DND-41 (cell line): ENCODE measurements around the gene RBM20.

ENCODE experiments used
- ATAC-seq: fragments of 200-7000 bp; cut with Tn5 transposase; 3 replicates; pipeline ENCODE4 v1.9.1; 2021; ENCODE audit warnings: low read depth; ENCODE audit not compliant: insufficient read depth
- DNase-seq: peaks from one replicate; pipeline ENCODE4 v3.0.0-alpha.2; 2020
- H2AFZ ChIP-seq: 2 replicates; pipeline ENCODE4 v1.6.0; 2012; ENCODE audit warnings: low read depth, low read length
- H3K27ac ChIP-seq: 2 replicates; pipeline ENCODE4 v1.5.1; 2012; ENCODE audit warnings: low read length, inconsistent platforms
- H3K27me3 ChIP-seq: fragments of 200-600 bp; sonication (generic); 2 replicates; pipeline ENCODE4 v1.6.0; 2012; ENCODE audit warnings: low read length, mild to moderate bottlenecking, inconsistent platforms; ENCODE audit not compliant: insufficient read depth, poor library complexity
- H3K36me3 ChIP-seq: 2 replicates; pipeline ENCODE4 v1.5.1; 2012; ENCODE audit warnings: low read length, inconsistent platforms; ENCODE audit not compliant: insufficient read depth
- H3K4me1 ChIP-seq: 2 replicates; pipeline ENCODE4 v1.5.1; 2012; ENCODE audit warnings: mild to moderate bottlenecking, low read length; ENCODE audit not compliant: insufficient read depth
- H3K4me2 ChIP-seq: 2 replicates; pipeline ENCODE4 v1.6.0; 2012; ENCODE audit warnings: mild to moderate bottlenecking, moderate library complexity, low read length, inconsistent platforms; ENCODE audit not compliant: insufficient read depth
- H3K4me3 ChIP-seq, 2 experiments: fragments of 200-600 bp in 1 of 2; shearing (Covaris generic) in 1 of 2; 2 replicates each; pipeline ENCODE4 v1.5.1; 2012 to 2016; ENCODE audit warnings: inconsistent platforms in 2 of 2, low read length in 2 of 2, mild to moderate bottlenecking in 2 of 2, low read depth in 1 of 2, moderate library complexity in 1 of 2
- H3K79me2 ChIP-seq: 2 replicates; pipeline ENCODE4 v1.6.0; 2012; ENCODE audit warnings: low read length, inconsistent platforms; ENCODE audit not compliant: insufficient read depth
- H3K9ac ChIP-seq: 2 replicates; pipeline ENCODE4 v1.6.0; 2012; ENCODE audit warnings: low read depth, mild to moderate bottlenecking, inconsistent platforms, low read length, moderate library complexity
- H3K9me3 ChIP-seq: 2 replicates; pipeline ENCODE4 v1.5.1; 2012; ENCODE audit warnings: low read length, moderate library complexity, mild to moderate bottlenecking, inconsistent platforms; ENCODE audit not compliant: insufficient read depth, severe bottlenecking
- H4K20me1 ChIP-seq: 2 replicates; pipeline ENCODE4 v1.6.0; 2012; ENCODE audit warnings: low read length; ENCODE audit not compliant: insufficient read depth
- CTCF ChIP-seq: IDR thresholded peaks from 2 replicates; pipeline ENCODE4 v1.5.1; 2012; ENCODE audit warnings: borderline replicate concordance, low read length, moderate library complexity, mild to moderate bottlenecking; ENCODE audit not compliant: poor library complexity, severe bottlenecking; ENCODE audit errors: extremely low read depth
- EZH2 ChIP-seq: IDR thresholded peaks from 3 replicates; pipeline ENCODE4 v1.6.1; 2012; ENCODE audit warnings: borderline replicate concordance, low read depth, mild to moderate bottlenecking, moderate library complexity, low read length, inconsistent platforms; ENCODE audit not compliant: severe bottlenecking

Gene RBM20

GRCh38 chr10:110778211-110778610, 134.1 kb downstream of the RBM20 start:
- H3K36me3 ChIP-seq = no peaks in the 10 kb centered on the region
- no peak overlapping the region for H3K27ac ChIP-seq
- no peaks in the 10 kb centered on the region for H3K4me1 ChIP-seq
- no peaks in the 10 kb centered on the region for H3K9me3 ChIP-seq
- no peak for TF ChIP-seq EZH2
- no peak for TF ChIP-seq CTCF
- DNase-seq (no peak), ATAC-seq (no peak)
- H3K27me3 ChIP-seq = peaks cover 5% of the 10 kb centered on the region
- no peak overlapping the region for H3K4me2 ChIP-seq
- H3K79me2 ChIP-seq = no peaks in the 10 kb centered on the region
- no peak overlapping the region for H3K9ac ChIP-seq
- H3K4me3 ChIP-seq = no peak overlapping the region
- H4K20me1 ChIP-seq = no peaks in the 10 kb centered on the region
- H2AFZ ChIP-seq = no peak overlapping the region

GRCh38 chr10:110779489-110779888, 135.4 kb downstream of the RBM20 start:
- no peaks in the 10 kb centered on the region for H3K9me3 ChIP-seq
- no peak overlapping the region for H2AFZ ChIP-seq
- TF ChIP-seq EZH2 (no peak), CTCF (no peak)
- no peak for ATAC-seq
- no peaks in the 10 kb centered on the region for H3K79me2 ChIP-seq
- H3K36me3 ChIP-seq = no peaks in the 10 kb centered on the region
- no peak overlapping the region for H3K27ac ChIP-seq
- no peaks in the 10 kb centered on the region for H3K4me1 ChIP-seq
- H3K4me3 ChIP-seq = no peak overlapping the region
- no peak for DNase-seq
- peaks cover 5% of the 10 kb centered on the region for H3K27me3 ChIP-seq
- H4K20me1 ChIP-seq = no peaks in the 10 kb centered on the region
- no peak overlapping the region for H3K9ac ChIP-seq
- H3K4me2 ChIP-seq = no peak overlapping the region

- no peak overlapping the region for H3K4me2 ChIP-seq
- TF ChIP-seq CTCF (no peak), EZH2 (no peak)
Observed at GRCh38 chr10:110780704-110781103, 136.6 kb downstream of the RBM20 start.

GRCh38 chr10:110781139-110781538, 137.0 kb downstream of the RBM20 start:
- ATAC-seq (no peak), DNase-seq (no peak)
- Histone ChIP-seq H3K9me3 (no peaks in the 10 kb centered on the region), H2AFZ (no peak overlapping the region), H3K4me3 (no peak overlapping the region), H3K4me1 (no peaks in the 10 kb centered on the region), H4K20me1 (no peaks in the 10 kb centered on the region), H3K27me3 (peaks cover 5% of the 10 kb centered on the region), H3K36me3 (no peaks in the 10 kb centered on the region), H3K27ac (no peak overlapping the region), H3K4me2 (no peak overlapping the region), H3K9ac (no peak overlapping the region), H3K79me2 (no peaks in the 10 kb centered on the region)
- TF ChIP-seq CTCF (no peak), EZH2 (no peak)

More at GRCh38 chr10:110780704-110781103, 136.6 kb downstream of the RBM20 start:
- no peak overlapping the region for H3K27ac ChIP-seq
- H4K20me1 ChIP-seq = no peaks in the 10 kb centered on the region
- no peak for ATAC-seq
- no peak overlapping the region for H2AFZ ChIP-seq
- no peak overlapping the region for H3K4me3 ChIP-seq
- H3K4me1 ChIP-seq = no peaks in the 10 kb centered on the region
- no peak for DNase-seq
- H3K27me3 ChIP-seq = peaks cover 5% of the 10 kb centered on the region
- no peaks in the 10 kb centered on the region for H3K79me2 ChIP-seq
- H3K36me3 ChIP-seq = no peaks in the 10 kb centered on the region
- H3K9me3 ChIP-seq = no peaks in the 10 kb centered on the region
- H3K9ac ChIP-seq = no peak overlapping the region
